ENCODE data around the gene TRIM41.

DNA sequence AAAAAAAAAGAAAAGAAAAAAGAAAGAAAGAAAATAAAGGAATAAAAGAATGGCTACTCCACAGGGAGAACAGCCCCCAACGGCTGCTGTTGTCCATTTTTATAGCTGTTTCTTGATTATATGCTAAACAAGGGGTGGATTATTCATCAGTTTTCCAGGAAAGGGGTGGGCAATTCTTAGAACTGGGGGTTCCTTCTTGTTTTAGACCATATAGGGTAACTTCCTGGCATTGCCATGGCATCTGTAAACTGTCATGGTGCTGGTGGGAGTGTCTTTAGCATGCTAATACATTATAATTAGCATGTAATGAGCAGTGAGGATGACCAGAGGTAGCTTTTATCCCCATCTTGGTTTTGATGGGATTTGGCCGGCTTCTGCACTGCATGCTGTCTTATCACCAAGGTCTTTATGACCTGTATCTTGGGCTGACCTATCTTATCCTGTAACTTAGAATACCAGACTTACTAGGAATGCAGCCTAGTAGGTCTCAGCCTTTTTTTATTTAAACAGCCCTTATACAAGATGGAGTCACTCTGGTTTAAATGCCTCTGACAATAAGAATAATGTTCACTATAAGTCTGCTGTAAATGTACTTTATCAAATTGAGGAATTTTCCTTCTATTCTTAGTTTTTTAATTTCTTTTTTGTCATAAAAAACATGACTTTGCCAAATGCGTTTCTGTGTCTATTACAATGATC, 46.7 kb upstream of the TRIM41 start:
- TF ChIP-seq, protein P1, sequence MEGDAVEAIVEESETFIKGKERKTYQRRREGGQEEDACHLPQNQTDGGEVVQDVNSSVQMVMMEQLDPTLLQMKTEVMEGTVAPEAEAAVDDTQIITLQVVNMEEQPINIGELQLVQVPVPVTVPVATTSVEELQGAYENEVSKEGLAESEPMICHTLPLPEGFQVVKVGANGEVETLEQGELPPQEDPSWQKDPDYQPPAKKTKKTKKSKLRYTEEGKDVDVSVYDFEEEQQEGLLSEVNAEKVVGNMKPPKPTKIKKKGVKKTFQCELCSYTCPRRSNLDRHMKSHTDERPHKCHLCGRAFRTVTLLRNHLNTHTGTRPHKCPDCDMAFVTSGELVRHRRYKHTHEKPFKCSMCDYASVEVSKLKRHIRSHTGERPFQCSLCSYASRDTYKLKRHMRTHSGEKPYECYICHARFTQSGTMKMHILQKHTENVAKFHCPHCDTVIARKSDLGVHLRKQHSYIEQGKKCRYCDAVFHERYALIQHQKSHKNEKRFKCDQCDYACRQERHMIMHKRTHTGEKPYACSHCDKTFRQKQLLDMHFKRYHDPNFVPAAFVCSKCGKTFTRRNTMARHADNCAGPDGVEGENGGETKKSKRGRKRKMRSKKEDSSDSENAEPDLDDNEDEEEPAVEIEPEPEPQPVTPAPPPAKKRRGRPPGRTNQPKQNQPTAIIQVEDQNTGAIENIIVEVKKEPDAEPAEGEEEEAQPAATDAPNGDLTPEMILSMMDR (optimal IDR thresholded peaks at IDR 0.05 in 1 of 3, IDR thresholded peaks at IDR 0.05 in 1 of 3, conservative IDR thresholded peaks at IDR 0.05 in 1 of 3; ENCODE audit: extremely low read depth in 1 of 3, insufficient read depth in 2 of 3, low read length in 3 of 3), result no peak
- TF ChIP-seq EZH2 (IDR thresholded peaks at IDR 0.05; ENCODE audit: low read length), result no peak

All from keratinocyte (primary cell).